GM12892 (cell line): Measurements from ENCODE around the gene TAOK1. TPM values are rescaled to one million over a fixed set of nuclear protein-coding genes. Genes with fewer than 3 reads are reported as not detected.
"Not testable (repeated sequence)": the region's sequence is repeated elsewhere in the genome, so short reads cannot be mapped to it uniquely, and the experiment has no call there.

Source experiments
- DNase-seq: peaks from one replicate; pipeline ENCODE4 v3.0.0; 2011; ENCODE audit not compliant: insufficient read length
- FAIRE-seq: peaks from 2 replicates; lab custom pipeline; 2011; peaks lifted over from hg19 to GRCh38; lab: Jason Lieb, UNC
- POLR2A ChIP-seq: IDR thresholded peaks from 2 replicates; pipeline ENCODE4 v1.6.1; 2011; ENCODE audit warnings: low read depth, low read length, control low read depth
- POLR2AphosphoS5 ChIP-seq: IDR thresholded peaks from 2 replicates; pipeline ENCODE4 v1.6.1; 2011; ENCODE audit warnings: low read depth, low read length, control low read depth
- TAF1 ChIP-seq: IDR thresholded peaks from 2 replicates; pipeline ENCODE4 v1.6.1; 2011; ENCODE audit warnings: low read depth, mild to moderate bottlenecking, control low read depth, low read length, borderline replicate concordance
- polyA plus RNA-seq: library from polyadenylated mRNA; unstranded; fragments of >200 nt; gene quantifications from one replicate; pipeline ENCODE4 v1.2.1, GENCODE V29; 2012; ENCODE audit warnings: missing spikeins, inconsistent platforms; ENCODE audit not compliant: missing spikeins

The TAOK1 gene
- 11.3 TPM for polyA plus RNA-seq

DNA sequence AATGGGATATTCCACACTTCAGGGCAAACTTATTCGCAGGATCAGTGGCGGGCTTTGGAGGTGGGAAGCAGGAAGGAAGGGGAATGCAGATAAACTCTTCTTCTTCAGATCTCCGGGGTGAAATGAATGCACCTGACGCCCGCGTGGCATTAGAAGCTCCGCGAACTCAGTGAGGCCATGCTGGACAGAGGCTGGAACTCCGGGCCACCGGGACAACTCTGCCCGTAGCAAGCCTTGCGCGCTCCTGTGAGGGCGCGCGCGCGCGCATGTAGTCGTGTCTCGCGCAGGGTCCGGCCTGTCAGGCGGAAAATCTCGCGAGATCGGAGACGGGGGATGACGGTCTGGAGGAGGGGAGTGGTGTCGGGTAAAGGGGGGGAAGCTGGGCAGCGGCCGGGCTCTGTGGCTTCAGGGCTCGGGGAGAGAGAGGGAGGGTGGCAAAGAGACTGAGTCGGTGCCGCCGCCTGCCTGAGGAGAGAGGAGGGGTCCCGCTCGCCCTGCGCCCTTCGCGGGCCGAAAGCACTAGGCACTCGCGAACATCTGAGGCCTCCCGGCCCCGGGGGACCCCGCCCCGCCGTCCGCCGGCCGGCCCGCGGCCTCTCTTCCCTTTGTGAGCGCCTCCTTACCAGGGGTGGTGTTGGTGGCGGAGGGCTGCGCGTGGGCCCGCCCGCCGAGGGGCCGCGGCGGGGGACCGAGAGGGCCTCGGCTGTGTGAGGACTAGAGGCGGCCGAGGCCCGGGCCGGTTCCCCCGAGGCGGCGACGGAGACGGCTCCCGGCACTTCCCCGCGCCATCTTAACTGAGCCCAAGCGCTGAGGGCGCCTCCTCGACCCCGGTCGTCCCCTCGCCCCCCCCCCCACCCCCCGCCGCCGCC lies at the start of gene TAOK1:
Gene TAOK1 (plus strand): TSS at position 382 of the 869 bp plus-strand sequence. CDS start 61,186 bp downstream, outside the sequence.
- peak; percentile 87 for DNase-seq
- FAIRE-seq = peak; percentile 100
- TF ChIP-seq TAF1 (peak; percentile 86), POLR2A (peak; percentile 96), POLR2AphosphoS5 (peak; percentile 93)

DNA sequence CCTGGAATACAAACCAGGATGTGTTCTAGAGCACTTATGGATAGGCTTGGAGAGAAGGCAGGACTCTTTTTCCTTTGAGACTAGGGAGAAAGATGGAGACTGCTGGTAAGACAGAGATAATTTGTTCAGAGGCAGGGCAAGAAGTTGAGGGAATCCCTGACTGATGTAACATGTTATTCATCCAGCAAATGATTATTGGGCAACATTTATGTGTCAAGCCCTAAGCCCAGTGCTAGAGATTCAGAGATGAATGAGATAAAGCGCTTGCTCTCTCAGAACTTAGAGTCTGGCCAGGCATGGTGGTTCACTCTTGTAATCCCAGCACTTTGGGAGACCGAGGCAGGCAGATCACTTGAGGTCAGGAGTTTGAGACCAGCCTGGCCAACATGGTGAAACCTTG lies 48.4 kb upstream of the TAOK1 start:
- DNase-seq = no peak
- TF ChIP-seq POLR2A (no peak), POLR2AphosphoS5 (no peak), TAF1 (no peak)
- FAIRE-seq = no peak

- no peak for DNase-seq
- FAIRE-seq = no peak
- TF ChIP-seq POLR2A (no peak), POLR2AphosphoS5 (no peak), TAF1 (no peak)
These were observed 47.9 kb upstream of the TAOK1 start for GRCh38 chr17:29342158-29342765.

GRCh38 chr17:29344201-29344856 lies 45.8 kb upstream of the TAOK1 start:
- FAIRE-seq (no peak), DNase-seq (no peak)
- no peak for TF ChIP-seq POLR2A
- TF ChIP-seq POLR2AphosphoS5 = no peak
- no peak for TF ChIP-seq TAF1

DNA sequence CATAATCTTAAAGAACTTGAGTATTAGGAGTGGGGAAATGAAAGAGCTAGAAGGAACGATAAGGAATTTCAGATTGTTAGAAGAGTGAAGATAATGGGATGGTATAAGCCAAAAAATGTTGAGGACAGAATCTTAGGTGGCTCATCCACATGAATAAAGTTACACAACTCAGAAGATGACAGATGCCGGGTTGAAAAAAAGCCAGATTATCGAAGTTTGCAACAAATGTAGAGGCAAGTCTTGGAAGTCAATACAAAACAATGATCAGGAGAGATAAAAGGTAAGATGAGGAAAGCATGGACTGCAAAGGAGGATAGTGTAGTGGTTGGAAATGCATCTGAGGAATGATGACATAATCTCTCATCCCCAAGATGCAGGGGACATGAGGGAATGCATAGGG lies 45.1 kb upstream of the TAOK1 start:
- DNase-seq (no peak), FAIRE-seq (no peak)
- TF ChIP-seq TAF1 (no peak), POLR2AphosphoS5 (no peak), POLR2A (no peak)

GRCh38 chr17:29345470-29345869 lies 44.7 kb upstream of the TAOK1 start:
- not testable (repeated sequence) for FAIRE-seq

GRCh38 chr17:29346462-29346861 lies 43.7 kb upstream of the TAOK1 start:
- DNase-seq (no peak), FAIRE-seq (no peak)
- no peak for TF ChIP-seq TAF1

More at GRCh38 chr17:29345470-29345869, 44.7 kb upstream of the TAOK1 start:
- DNase-seq = not testable (repeated sequence)

DNA sequence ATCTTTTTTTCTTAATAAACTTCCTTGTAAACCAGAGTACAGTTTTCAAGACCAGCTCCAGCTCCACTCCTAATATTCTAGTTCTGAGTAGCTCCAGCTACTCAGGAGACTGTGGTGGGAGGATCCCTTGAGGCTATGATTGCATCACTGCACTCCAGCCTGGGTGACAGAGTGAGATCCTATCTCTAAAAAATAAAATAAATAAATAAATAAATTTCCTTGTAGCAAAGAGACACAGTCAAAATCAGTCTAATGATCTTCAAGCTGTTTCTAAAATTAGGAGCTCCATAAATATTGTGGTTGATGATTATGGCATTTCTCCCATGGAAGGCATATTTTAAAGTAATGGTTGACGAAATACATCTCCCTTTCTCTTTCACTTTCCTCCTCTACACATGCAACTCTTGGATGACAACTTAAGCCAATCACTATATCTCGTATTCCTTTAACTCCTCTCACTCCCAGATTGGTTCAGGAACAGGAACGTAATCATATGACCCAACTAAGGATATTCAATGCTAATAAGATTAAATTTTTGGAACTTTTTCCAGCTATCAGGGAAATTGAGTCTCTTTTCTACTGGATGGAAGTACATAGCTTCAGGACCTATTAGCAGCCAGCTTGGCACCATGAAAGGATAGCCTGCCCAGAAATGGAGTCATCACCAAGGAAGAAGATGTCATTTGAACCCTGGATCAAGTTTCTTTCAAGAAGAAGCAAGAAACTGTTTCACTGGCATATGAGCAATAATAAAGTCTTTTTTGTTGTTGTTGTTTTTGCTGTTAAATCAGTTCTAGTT lies 42.1 kb upstream of the TAOK1 start:
- FAIRE-seq (no peak), DNase-seq (no peak)
- no peak for TF ChIP-seq POLR2AphosphoS5
- TF ChIP-seq POLR2A = no peak
- TF ChIP-seq TAF1 = no peak

- TF ChIP-seq POLR2AphosphoS5 (no peak), POLR2A (no peak), TAF1 (no peak)
- FAIRE-seq (no peak), DNase-seq (no peak)
These were observed 40.8 kb upstream of the TAOK1 start for GRCh38 chr17:29349409-29349808.

DNA sequence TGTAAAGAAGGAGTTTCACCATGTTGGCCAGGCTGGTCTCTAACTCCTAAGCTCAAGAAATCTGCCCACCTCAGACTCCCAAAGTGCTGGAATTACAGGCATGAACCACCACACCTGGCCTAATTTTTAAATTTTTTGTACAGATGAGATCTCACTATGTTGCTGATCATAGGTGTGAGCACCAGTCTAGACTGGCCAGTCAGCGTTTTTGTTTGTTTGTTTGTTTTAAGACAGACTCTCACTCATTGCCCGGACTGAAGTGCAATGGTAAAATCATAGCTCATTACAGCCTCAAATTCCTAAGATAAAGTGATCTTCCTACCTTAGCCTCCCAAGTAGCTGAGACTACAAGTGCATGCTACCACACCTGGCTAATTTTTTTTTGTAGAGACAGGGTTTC lies 38.0 kb upstream of the TAOK1 start:
- no peak for DNase-seq
- TF ChIP-seq TAF1 (no peak), POLR2AphosphoS5 (no peak), POLR2A (no peak)
- no peak for FAIRE-seq

- FAIRE-seq = no peak
- TF ChIP-seq POLR2A = no peak
- no peak for TF ChIP-seq TAF1
- TF ChIP-seq POLR2AphosphoS5 = no peak
- DNase-seq = no peak
These were observed 32.9 kb upstream of the TAOK1 start for GRCh38 chr17:29357232-29357631.

GRCh38 chr17:29357821-29358232 lies 32.3 kb upstream of the TAOK1 start:
- DNase-seq (no peak), FAIRE-seq (no peak)
- TF ChIP-seq POLR2AphosphoS5 = no peak
- no peak for TF ChIP-seq TAF1
- TF ChIP-seq POLR2A = no peak
